HepG2 (cell line): Measurements from ENCODE around the gene DCPS. TPM values are rescaled to one million over a fixed set of nuclear protein-coding genes. Genes with fewer than 3 reads are reported as not detected.
A peak's percentile ranks its signal among the peaks of the same experiment; 100 is the strongest.

Experiments
- ATF7 ChIP-seq, 2 experiments: fragments of 450-650 bp in 1 of 2; sonication (generic) in 1 of 2; formaldehyde crosslinking in 1 of 2; IDR thresholded peaks; 2 replicates each; pipeline versions ENCODE4 v1.4.0 to v1.6.1; 2016 to 2020; ENCODE audit warnings: antibody characterized with exemption in 1 of 2, mild to moderate bottlenecking in 1 of 2, missing genetic modification reagents in 1 of 2
- HDAC2 ChIP-seq: sonication (generic); formaldehyde crosslinking; IDR thresholded peaks from 2 replicates; pipeline ENCODE4 v1.4.0; 2020; ENCODE audit warnings: missing genetic modification reagents
- HIVEP1 ChIP-seq: sonication (generic); formaldehyde crosslinking; IDR thresholded peaks from 2 replicates; pipeline ENCODE4 v1.4.0; 2020; ENCODE audit warnings: mild to moderate bottlenecking, missing genetic modification reagents
- IKZF4 ChIP-seq: sonication (generic); formaldehyde crosslinking; IDR thresholded peaks from 2 replicates; pipeline ENCODE4 v1.5.1; 2020; ENCODE audit warnings: borderline replicate concordance, mild to moderate bottlenecking, low read depth, missing genetic modification reagents; ENCODE audit errors: not compliant biosample characterization
- LCORL ChIP-seq, 2 experiments: fragments of 450-650 bp in 1 of 2; sonication (generic) in 1 of 2; formaldehyde crosslinking in 1 of 2; IDR thresholded peaks; 2 replicates each; pipeline versions ENCODE4 v1.5.0 to v1.6.1; 2017 to 2020; ENCODE audit warnings: antibody characterized with exemption in 1 of 2, missing genetic modification reagents in 1 of 2
- SRSF9 ChIP-seq: fragments of 200-400 bp; formaldehyde crosslinking; IDR thresholded peaks from 2 replicates; pipeline ENCODE4 v1.6.1; 2018; ENCODE audit warnings: borderline replicate concordance, mild to moderate bottlenecking, low read depth, low read length; ENCODE audit not compliant: insufficient read depth, poor library complexity, severe bottlenecking
- TOPORS ChIP-seq: sonication (generic); formaldehyde crosslinking; IDR thresholded peaks from 2 replicates; pipeline ENCODE4 v1.8.0; 2023; ENCODE audit warnings: mild to moderate bottlenecking, missing genetic modification reagents
- polyA plus RNA-seq, 8 experiments: library from polyadenylated mRNA; depleted of rRNA in 3 of 8; stranded (reverse) in 7 of 8; unstranded in 1 of 8; fragments of >200 nt; fragmentation: Illumina TruSeq in 4 of 8; extraction: Trizol in 4 of 8; gene quantifications; 2 replicates each; pipeline versions ENCODE4 v1.2.1 to v1.2.3, GENCODE V29; 2011 to 2016; ENCODE audit warnings: low read depth in 4 of 8, missing spikeins in 1 of 8, mixed read lengths in 1 of 8; ENCODE audit not compliant: insufficient read depth in 1 of 8
- total RNA-seq, 5 experiments: library from RNA; depleted of rRNA; stranded (reverse); fragments of >200 nt; fragmentation: Illumina TruSeq; extraction: Trizol; gene quantifications; 2 replicates each; pipeline ENCODE4 v1.2.3, GENCODE V29; 2016; ENCODE audit warnings: low read depth in 1 of 5
- TF ChIP-seq, protein P1 (sequence below): sonication (generic); formaldehyde crosslinking; IDR thresholded peaks from 2 replicates; pipeline ENCODE4 v1.9.0; 2022; ENCODE audit warnings: missing genetic modification reagents, mild to moderate bottlenecking, borderline replicate concordance
- TF ChIP-seq, protein P2 (sequence below): sonication (generic); formaldehyde crosslinking; IDR thresholded peaks from 2 replicates; pipeline ENCODE4 v1.4.0; 2020; ENCODE audit warnings: mild to moderate bottlenecking, missing genetic modification reagents
- TF ChIP-seq, protein P3 (sequence below): sonication (generic); formaldehyde crosslinking; conservative IDR thresholded peaks from 2 replicates; pipeline ENCODE4 v1.4.0; 2020; ENCODE audit warnings: mild to moderate bottlenecking, missing genetic modification reagents, moderate library complexity
- TF ChIP-seq, protein P4 (sequence below): sonication (generic); formaldehyde crosslinking; IDR thresholded peaks from 2 replicates; pipeline ENCODE4 v1.4.0; 2020; ENCODE audit warnings: mild to moderate bottlenecking, missing genetic modification reagents

DCPS gene
- total and polyA plus RNA-seq, 2 of the 13 experiments (the other 11 are each of a cell fraction or from before 2014, with no cell fraction given) = 21.9 to 22.5 TPM

DNA sequence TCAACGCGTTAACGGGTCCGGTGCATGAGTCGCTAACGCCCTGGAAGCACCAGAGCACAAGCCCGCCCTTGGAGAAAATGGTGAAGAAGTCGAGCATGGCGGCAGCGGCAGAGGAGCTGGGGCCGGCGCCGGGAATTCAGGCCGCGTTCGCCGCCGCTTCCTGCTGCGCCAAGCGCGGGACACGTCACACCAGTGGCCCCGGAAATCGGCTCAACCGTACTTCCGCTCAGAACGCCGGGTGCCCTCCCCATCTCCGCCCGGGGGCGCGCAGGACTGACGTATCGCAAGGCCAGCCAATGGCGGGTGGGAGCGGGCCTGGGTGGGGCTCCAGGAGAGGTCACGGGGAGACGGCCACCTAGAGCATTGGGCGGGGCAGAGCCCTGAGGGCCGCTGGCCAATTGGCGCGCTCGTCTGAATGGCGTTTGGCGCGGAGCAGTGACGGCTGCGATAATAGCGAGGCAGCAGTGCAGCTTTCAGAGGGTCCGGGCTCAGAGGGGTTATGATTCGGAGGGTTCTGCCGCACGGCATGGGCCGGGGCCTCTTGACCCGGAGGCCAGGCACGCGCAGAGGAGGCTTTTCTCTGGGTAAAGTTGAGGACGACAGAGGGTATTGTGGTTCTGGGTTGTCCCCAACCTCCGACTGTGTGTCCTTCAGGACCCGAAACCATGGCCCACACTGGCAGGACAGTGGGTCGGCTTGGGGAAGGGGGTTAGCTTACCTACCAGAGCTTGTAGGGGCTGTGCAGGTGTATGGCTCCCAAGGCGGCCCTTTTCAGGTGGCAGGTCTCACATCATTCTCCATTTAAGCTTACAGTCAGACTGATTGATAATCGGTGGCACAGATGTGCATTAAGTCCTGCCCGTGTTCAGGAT, 34.9 kb upstream of the DCPS start, which contains the start of the genes FOXRED1 and SRPRA (continued):
- TF ChIP-seq, protein P1, sequence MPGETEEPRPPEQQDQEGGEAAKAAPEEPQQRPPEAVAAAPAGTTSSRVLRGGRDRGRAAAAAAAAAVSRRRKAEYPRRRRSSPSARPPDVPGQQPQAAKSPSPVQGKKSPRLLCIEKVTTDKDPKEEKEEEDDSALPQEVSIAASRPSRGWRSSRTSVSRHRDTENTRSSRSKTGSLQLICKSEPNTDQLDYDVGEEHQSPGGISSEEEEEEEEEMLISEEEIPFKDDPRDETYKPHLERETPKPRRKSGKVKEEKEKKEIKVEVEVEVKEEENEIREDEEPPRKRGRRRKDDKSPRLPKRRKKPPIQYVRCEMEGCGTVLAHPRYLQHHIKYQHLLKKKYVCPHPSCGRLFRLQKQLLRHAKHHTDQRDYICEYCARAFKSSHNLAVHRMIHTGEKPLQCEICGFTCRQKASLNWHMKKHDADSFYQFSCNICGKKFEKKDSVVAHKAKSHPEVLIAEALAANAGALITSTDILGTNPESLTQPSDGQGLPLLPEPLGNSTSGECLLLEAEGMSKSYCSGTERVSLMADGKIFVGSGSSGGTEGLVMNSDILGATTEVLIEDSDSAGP = peak; percentile 89
- TF ChIP-seq LCORL (IDR thresholded peaks at IDR 0.05) = no peak
- TF ChIP-seq LCORL (CRISPR knock-in tag; IDR thresholded peaks at IDR 0.05) = peak; percentile 25; the same call in 1 of the 2 replicates
- TF ChIP-seq, protein P2, sequence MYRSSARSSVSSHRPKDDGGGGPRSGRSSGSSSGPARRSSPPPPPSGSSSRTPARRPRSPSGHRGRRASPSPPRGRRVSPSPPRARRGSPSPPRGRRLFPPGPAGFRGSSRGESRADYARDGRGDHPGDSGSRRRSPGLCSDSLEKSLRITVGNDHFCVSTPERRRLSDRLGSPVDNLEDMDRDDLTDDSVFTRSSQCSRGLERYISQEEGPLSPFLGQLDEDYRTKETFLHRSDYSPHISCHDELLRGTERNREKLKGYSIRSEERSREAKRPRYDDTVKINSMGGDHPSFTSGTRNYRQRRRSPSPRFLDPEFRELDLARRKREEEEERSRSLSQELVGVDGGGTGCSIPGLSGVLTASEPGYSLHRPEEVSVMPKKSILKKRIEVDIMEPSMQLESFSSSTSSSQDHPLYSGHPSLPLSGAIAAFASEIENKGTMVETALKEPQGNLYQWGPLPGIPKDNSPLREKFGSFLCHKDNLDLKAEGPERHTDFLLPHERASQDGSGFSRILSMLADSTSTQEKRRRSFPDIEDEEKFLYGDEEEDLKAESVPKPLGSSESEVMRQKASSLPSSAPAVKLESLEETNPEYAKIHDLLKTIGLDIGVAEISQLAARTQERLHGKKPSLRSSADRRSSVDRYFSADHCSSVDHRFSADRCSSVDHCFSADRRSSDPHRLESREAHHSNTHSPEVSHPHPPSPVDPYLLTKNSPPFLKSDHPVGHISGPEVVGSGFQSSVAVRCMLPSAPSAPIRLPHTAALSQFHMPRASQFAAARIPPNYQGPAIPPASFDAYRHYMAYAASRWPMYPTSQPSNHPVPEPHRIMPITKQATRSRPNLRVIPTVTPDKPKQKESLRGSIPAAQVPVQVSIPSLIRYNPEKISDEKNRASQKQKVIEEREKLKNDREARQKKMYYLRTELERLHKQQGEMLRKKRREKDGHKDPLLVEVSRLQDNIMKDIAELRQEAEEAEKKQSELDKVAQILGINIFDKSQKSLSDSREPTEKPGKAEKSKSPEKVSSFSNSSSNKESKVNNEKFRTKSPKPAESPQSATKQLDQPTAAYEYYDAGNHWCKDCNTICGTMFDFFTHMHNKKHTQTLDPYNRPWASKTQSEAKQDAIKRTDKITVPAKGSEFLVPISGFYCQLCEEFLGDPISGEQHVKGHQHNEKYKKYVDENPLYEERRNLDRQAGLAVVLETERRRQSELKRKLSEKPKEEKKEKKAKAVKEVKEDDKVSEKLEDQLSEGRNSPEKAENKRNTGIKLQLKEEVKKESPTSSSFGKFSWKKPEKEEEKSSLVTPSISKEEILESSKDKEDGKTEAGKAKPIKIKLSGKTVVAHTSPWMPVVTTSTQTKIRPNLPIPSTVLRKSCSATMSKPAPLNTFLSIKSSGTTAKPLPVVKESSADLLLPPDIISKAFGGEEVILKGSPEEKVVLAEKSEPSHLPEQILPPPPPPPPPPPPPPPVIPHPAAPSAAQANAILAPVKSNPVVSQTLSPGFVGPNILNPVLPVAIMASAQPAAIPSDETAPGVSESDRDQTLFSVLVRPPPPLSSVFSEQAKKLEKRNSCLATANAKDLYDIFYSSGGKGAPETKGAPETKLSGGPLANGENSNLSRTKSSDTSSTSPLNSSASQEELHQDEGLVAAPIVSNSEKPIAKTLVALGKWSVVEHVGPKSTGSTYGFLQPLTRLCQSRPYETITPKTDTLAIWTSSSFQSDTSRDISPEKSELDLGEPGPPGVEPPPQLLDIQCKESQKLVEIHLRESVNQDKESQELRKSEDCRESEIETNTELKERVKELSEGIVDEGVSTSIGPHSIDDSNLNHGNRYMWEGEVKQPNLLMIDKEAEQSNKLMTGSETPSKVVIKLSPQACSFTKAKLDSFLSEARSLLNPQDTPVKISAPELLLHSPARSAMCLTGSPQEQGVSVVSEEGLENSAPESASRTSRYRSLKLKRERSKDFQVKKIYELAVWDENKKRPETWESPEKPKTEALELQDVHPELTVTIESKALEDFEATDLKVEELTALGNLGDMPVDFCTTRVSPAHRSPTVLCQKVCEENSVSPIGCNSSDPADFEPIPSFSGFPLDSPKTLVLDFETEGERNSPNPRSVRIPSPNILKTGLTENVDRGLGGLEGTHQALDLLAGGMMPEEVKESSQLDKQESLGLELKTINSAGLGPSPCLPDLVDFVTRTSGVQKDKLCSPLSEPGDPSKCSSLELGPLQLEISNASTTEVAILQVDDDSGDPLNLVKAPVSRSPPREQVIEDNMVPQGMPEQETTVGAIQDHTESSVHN = peak; percentile 77; the same call in 1 of the 2 replicates
- TF ChIP-seq SRSF9 = no peak
- TF ChIP-seq HDAC2 (CRISPR knock-in tag) = peak; percentile 72
- TF ChIP-seq, protein P3, sequence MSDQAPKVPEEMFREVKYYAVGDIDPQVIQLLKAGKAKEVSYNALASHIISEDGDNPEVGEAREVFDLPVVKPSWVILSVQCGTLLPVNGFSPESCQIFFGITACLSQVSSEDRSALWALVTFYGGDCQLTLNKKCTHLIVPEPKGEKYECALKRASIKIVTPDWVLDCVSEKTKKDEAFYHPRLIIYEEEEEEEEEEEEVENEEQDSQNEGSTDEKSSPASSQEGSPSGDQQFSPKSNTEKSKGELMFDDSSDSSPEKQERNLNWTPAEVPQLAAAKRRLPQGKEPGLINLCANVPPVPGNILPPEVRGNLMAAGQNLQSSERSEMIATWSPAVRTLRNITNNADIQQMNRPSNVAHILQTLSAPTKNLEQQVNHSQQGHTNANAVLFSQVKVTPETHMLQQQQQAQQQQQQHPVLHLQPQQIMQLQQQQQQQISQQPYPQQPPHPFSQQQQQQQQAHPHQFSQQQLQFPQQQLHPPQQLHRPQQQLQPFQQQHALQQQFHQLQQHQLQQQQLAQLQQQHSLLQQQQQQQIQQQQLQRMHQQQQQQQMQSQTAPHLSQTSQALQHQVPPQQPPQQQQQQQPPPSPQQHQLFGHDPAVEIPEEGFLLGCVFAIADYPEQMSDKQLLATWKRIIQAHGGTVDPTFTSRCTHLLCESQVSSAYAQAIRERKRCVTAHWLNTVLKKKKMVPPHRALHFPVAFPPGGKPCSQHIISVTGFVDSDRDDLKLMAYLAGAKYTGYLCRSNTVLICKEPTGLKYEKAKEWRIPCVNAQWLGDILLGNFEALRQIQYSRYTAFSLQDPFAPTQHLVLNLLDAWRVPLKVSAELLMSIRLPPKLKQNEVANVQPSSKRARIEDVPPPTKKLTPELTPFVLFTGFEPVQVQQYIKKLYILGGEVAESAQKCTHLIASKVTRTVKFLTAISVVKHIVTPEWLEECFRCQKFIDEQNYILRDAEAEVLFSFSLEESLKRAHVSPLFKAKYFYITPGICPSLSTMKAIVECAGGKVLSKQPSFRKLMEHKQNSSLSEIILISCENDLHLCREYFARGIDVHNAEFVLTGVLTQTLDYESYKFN (CRISPR knock-in tag) = peak; percentile 52
- no peak for TF ChIP-seq TOPORS (CRISPR knock-in tag)
- no peak for TF ChIP-seq ATF7 (IDR thresholded peaks at IDR 0.05)
- 0 out of 2 replicates have a peak, but pooled peaks have one; percentile 49 for TF ChIP-seq ATF7 (CRISPR knock-in tag; IDR thresholded peaks at IDR 0.05)
- TF ChIP-seq, protein P4, sequence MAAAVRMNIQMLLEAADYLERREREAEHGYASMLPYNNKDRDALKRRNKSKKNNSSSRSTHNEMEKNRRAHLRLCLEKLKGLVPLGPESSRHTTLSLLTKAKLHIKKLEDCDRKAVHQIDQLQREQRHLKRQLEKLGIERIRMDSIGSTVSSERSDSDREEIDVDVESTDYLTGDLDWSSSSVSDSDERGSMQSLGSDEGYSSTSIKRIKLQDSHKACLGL (CRISPR knock-in tag) = peak; percentile 45; the same call in 1 of the 2 replicates
- no peak for TF ChIP-seq IKZF4
- no peak for TF ChIP-seq HIVEP1 (CRISPR knock-in tag)
